ENCODE data around the gene NELL1.

Gene NELL1

DNA sequence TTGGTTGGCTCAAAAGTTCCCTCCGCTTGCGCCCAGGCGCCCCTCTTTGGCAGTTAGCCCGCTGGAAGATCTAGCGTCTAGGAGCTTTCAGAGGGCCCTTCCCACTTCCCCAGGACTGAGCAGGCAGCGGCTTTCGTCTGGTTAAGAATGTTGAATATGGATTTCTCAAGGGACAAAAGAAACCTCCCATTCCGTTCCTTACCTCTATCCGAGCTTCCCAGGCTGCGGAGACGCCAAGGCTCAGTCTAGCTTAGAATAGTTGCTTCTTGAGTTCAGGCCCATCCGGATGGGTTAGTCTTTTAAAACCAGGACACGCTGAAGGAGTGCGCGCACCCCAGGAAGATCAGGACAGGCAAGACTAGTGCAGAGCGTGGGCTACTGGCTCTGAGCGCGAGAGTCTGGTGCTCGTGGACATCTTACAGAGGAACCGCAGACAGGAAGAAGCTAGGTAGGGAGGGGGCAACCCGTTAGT, 1.6 kb downstream of the NELL1 start:
- H3K27me3 ChIP-seq (ENCODE audit: control insufficient read depth, insufficient read depth, low read length), result peaks cover 49% of the 10 kb centered on the region
- no peak overlapping the region for H3K9ac ChIP-seq (ENCODE audit: low read length)
- H3K4me3 ChIP-seq (ENCODE audit: low read length), result no peak overlapping the region
- no peaks in the 10 kb centered on the region for H3K9me3 ChIP-seq (ENCODE audit: control insufficient read depth, low read length)
- H3K4me1 ChIP-seq (ENCODE audit: control insufficient read depth, insufficient read depth, low read length), result no peaks in the 10 kb centered on the region
- H3K36me3 ChIP-seq (ENCODE audit: control insufficient read depth, insufficient read depth, low read length), result no peaks in the 10 kb centered on the region

DNA sequence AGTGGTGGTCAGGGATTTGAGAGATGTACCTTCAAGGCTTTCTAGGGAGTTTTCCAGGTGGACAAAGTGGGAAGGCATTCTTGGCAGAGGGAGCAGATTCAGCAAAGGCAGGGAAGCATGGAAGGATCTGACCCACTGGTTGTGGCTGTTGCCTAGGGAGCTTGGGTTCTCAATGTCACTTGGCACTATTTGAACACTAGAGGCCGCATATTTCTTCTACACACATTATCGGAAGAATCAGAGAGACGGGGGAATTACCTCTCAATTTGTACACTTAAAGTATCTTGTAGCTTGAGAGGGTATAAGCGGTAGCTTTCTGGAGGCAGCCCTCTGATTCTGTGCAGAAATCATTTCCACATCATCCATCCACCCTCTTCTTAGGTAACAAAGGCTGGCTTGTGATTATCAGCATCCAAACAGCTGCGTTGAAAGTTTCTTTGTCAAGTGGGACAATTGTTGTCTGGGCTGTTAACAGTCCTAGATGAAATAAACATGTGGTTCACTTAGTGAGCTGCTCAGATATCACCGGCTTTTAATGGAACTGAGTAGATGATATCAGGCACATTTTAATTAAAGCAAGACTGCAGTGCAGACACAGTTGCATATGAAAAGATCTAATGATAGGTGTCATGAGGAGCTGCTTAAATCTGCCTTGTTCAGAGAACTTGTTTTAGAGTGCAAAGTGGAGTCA, 2.6 kb downstream of the NELL1 start:
- H3K9ac ChIP-seq (ENCODE audit: low read length), result no peak overlapping the region
- no peaks in the 10 kb centered on the region for H3K4me1 ChIP-seq (ENCODE audit: control insufficient read depth, insufficient read depth, low read length)
- H3K27me3 ChIP-seq (ENCODE audit: control insufficient read depth, insufficient read depth, low read length), result peaks cover 49% of the 10 kb centered on the region
- no peak overlapping the region for H3K4me3 ChIP-seq (ENCODE audit: low read length)
- no peaks in the 10 kb centered on the region for H3K9me3 ChIP-seq (ENCODE audit: control insufficient read depth, low read length)
- H3K36me3 ChIP-seq (ENCODE audit: control insufficient read depth, insufficient read depth, low read length), result no peaks in the 10 kb centered on the region

DNA sequence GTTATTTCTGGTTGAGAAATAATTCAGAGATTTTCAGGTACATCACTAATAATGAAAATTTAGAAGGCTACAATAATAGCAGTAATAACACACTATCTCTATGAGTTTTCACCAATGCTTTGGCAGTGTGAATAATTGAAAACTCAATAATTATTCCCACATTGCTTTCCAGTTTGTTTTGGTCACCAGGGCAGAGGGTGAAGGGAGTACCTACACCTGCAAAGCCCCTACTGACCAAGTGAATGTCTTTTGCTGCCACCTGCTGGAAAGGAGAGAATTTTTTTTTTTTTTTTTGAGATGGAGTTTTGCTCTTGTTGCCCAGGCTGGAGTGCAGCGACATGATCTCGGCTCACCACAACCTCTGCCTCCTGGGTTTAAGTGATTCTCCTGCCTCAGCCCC, 3.2 kb downstream of the NELL1 start:
- H3K9ac ChIP-seq (ENCODE audit: low read length), result no peak overlapping the region
- H3K4me3 ChIP-seq (ENCODE audit: low read length), result no peak overlapping the region
- peaks cover 44% of the 10 kb centered on the region for H3K27me3 ChIP-seq (ENCODE audit: control insufficient read depth, insufficient read depth, low read length)
- H3K36me3 ChIP-seq (ENCODE audit: control insufficient read depth, insufficient read depth, low read length), result no peaks in the 10 kb centered on the region
- H3K4me1 ChIP-seq (ENCODE audit: control insufficient read depth, insufficient read depth, low read length), result no peaks in the 10 kb centered on the region
- H3K9me3 ChIP-seq (ENCODE audit: control insufficient read depth, low read length), result no peaks in the 10 kb centered on the region

DNA sequence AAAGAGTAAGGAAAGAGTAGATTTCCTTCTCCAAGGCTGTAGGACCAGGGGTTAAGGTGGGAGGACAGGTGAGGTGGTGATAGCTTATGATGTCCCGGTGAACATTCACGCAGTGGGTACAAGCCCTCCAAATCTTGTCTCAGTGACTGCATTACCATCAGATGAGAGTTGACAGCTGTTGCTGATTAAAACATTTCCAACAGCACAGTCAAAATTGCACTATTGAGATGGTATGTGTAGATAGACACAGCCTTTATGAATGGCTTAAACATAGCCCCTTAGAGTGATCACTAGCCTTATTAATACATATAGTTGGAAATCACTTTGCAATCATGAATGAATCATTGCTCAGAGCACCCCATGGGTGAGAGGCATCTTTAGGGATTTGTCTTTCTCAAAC, 7.3 kb downstream of the NELL1 start:
- Histone ChIP-seq H3K4me3 (ENCODE audit: low read length) (no peak overlapping the region), H3K36me3 (ENCODE audit: control insufficient read depth, insufficient read depth, low read length) (no peaks in the 10 kb centered on the region), H3K9me3 (ENCODE audit: control insufficient read depth, low read length) (no peaks in the 10 kb centered on the region), H3K27me3 (ENCODE audit: control insufficient read depth, insufficient read depth, low read length) (peaks cover 5% of the 10 kb centered on the region), H3K4me1 (ENCODE audit: control insufficient read depth, insufficient read depth, low read length) (no peaks in the 10 kb centered on the region), H3K9ac (ENCODE audit: low read length) (no peak overlapping the region)

DNA sequence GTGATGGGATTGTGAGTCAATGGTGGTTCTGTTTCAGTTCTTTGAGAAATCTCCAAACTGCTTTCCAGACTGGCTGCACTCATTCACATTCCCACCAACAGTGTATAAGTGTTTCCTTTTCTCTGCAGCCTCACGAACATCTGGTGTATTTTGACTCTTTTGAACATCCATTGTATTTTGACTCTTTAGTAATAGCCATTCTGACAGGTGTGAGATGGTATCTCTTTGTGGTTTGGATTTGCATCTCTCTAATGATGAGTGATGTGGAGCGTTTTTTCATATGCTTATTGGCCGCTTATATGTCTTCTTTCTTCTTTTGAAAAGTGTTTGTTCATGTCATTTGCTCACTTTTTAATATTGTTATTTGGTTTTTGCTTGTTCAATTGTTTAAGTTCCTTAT, 19.4 kb downstream of the NELL1 start:
- H3K4me3 ChIP-seq (ENCODE audit: low read length), result no peak overlapping the region
- no peaks in the 10 kb centered on the region for H3K27me3 ChIP-seq (ENCODE audit: control insufficient read depth, insufficient read depth, low read length)
- no peak overlapping the region for H3K9ac ChIP-seq (ENCODE audit: low read length)
- no peaks in the 10 kb centered on the region for H3K9me3 ChIP-seq (ENCODE audit: control insufficient read depth, low read length)
- no peaks in the 10 kb centered on the region for H3K36me3 ChIP-seq (ENCODE audit: control insufficient read depth, insufficient read depth, low read length)
- no peaks in the 10 kb centered on the region for H3K4me1 ChIP-seq (ENCODE audit: control insufficient read depth, insufficient read depth, low read length)

DNA sequence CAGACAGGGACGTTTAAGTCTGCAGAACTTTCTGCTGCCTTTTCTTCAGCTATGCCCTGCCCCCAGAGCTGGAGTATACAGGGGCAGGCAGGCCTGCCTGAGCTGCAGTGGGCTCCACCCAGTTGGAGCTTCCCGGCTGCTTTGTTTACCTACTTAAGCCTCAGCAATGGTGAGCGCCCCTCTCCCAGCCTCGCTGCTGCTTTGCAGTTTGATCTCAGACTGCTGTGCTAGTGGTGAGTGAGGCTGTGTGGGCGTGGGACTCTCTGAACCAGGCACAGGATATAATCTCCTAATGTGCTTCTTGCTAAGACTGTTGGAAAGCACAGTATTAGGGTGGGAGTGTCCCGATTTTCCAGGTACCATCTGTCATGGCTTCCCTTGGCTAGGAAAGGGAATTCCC, 38.5 kb downstream of the NELL1 start:
- Histone ChIP-seq H3K4me1 (ENCODE audit: control insufficient read depth, insufficient read depth, low read length) (no peaks in the 10 kb centered on the region), H3K27me3 (ENCODE audit: control insufficient read depth, insufficient read depth, low read length) (no peaks in the 10 kb centered on the region), H3K4me3 (ENCODE audit: low read length) (no peak overlapping the region), H3K9me3 (ENCODE audit: control insufficient read depth, low read length) (no peaks in the 10 kb centered on the region), H3K36me3 (ENCODE audit: control insufficient read depth, insufficient read depth, low read length) (no peaks in the 10 kb centered on the region), H3K9ac (ENCODE audit: low read length) (no peak overlapping the region)

DNA sequence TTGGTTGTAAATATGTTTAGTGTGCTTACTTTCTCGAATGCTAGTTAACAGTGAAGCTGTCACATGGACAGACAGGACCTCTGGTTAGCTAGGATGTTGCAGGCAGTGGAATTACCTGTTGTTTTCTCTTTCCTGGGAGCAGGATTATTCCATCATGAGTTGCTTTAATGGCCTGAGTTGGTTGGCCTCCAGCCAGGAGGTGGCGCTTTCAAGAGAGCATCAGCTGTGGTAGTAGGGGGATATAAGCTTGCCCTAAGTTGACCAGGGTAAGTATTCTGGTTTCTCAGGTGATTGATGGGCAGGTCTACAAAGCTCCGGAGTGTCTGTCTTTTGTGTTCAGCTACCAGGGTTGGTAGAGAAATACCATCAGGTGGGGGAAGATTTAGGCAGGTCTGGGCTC, 43.5 kb downstream of the NELL1 start:
- Histone ChIP-seq H3K27me3 (ENCODE audit: control insufficient read depth, insufficient read depth, low read length) (no peaks in the 10 kb centered on the region), H3K4me3 (ENCODE audit: low read length) (no peak overlapping the region), H3K9me3 (ENCODE audit: control insufficient read depth, low read length) (no peaks in the 10 kb centered on the region), H3K4me1 (ENCODE audit: control insufficient read depth, insufficient read depth, low read length) (no peaks in the 10 kb centered on the region), H3K9ac (ENCODE audit: low read length) (no peak overlapping the region), H3K36me3 (ENCODE audit: control insufficient read depth, insufficient read depth, low read length) (no peaks in the 10 kb centered on the region)

DNA sequence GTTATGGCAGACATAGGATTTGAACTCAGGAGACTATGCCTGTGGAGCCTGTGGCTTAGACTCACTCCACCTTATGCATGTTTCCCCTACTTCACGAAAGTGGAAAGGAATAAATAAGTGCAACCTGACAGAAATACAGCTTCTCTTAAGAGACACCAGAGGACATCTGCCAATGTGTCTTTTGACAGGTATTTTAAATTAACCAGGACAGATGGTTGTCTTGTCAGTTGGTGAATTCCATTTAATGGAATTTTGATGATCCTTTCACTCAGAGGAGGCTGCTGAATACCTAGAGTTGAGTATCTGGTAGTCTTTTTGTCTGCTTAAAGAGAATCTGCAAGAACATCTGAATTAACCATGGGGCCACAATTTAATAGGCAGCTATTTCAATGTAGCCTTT, 46.1 kb downstream of the NELL1 start:
- no peaks in the 10 kb centered on the region for H3K27me3 ChIP-seq (ENCODE audit: control insufficient read depth, insufficient read depth, low read length)
- H3K9ac ChIP-seq (ENCODE audit: low read length), result no peak overlapping the region
- no peaks in the 10 kb centered on the region for H3K36me3 ChIP-seq (ENCODE audit: control insufficient read depth, insufficient read depth, low read length)
- no peaks in the 10 kb centered on the region for H3K4me1 ChIP-seq (ENCODE audit: control insufficient read depth, insufficient read depth, low read length)
- no peaks in the 10 kb centered on the region for H3K9me3 ChIP-seq (ENCODE audit: control insufficient read depth, low read length)
- no peak overlapping the region for H3K4me3 ChIP-seq (ENCODE audit: low read length)

DNA sequence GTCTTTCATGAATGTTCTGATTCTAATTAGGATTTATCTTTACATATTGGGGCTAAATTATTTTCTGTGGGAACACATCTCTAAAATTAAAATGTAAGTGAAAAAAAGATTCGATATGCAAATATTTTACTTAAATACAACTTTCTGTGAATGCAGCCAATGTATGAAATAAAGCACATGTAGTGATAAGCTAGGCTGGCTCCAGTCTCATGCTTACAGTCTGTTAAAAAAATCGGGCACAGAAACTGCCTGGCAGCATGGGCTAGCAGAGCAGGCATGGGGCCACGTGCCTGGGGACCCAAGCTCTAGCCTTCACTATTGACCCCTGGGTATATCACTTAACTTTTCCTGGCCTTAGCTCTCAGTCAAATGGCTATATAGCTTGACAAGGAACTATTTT, 46.5 kb downstream of the NELL1 start:
- Histone ChIP-seq H3K9me3 (ENCODE audit: control insufficient read depth, low read length) (no peaks in the 10 kb centered on the region), H3K4me3 (ENCODE audit: low read length) (no peak overlapping the region), H3K4me1 (ENCODE audit: control insufficient read depth, insufficient read depth, low read length) (no peaks in the 10 kb centered on the region), H3K27me3 (ENCODE audit: control insufficient read depth, insufficient read depth, low read length) (no peaks in the 10 kb centered on the region), H3K36me3 (ENCODE audit: control insufficient read depth, insufficient read depth, low read length) (no peaks in the 10 kb centered on the region), H3K9ac (ENCODE audit: low read length) (no peak overlapping the region)

DNA sequence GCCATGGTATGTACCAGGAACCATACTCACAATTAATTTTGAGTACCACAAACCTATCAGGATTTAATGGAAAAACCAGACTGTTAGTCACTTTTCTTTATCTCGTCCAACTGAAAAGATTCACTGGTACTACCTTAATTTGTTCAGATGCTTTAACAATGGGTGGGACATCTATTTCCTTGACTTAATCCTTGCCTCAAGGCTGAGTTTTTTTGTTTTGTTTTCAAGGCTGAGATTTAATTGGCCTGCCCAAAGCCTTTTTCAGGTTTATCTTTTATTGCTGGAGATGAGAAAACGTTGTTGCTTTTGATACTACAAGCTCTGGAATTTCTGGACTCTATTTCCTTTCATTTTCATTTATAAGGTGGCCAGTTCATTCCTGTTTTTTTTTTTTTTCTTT, 50.4 kb downstream of the NELL1 start:
- H3K4me3 ChIP-seq (ENCODE audit: low read length), result no peak overlapping the region
- no peaks in the 10 kb centered on the region for H3K36me3 ChIP-seq (ENCODE audit: control insufficient read depth, insufficient read depth, low read length)
- no peaks in the 10 kb centered on the region for H3K27me3 ChIP-seq (ENCODE audit: control insufficient read depth, insufficient read depth, low read length)
- no peak overlapping the region for H3K9ac ChIP-seq (ENCODE audit: low read length)
- no peaks in the 10 kb centered on the region for H3K4me1 ChIP-seq (ENCODE audit: control insufficient read depth, insufficient read depth, low read length)
- H3K9me3 ChIP-seq (ENCODE audit: control insufficient read depth, low read length), result no peaks in the 10 kb centered on the region

DNA sequence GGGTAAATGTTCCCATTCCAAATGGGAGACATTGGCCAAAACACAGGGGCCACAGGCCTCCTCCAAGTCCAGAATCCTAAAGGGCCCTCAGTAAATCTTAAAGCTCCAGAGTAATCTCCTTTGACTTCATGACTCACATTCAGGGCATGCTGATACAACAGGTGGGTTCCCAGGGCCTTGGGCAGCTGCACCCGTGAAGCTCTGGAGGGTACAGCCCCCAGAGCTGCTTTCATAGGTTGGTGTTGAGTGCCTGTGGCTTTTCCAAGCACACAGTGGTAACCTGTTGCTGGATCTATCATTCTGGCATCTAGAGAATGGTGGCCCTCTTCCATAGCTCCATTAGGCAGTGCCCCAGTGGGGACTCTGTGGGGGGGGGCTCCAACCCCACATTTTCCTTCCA, 54.0 kb downstream of the NELL1 start:
- no peaks in the 10 kb centered on the region for H3K36me3 ChIP-seq (ENCODE audit: control insufficient read depth, insufficient read depth, low read length)
- H3K9ac ChIP-seq (ENCODE audit: low read length), result no peak overlapping the region
- no peaks in the 10 kb centered on the region for H3K27me3 ChIP-seq (ENCODE audit: control insufficient read depth, insufficient read depth, low read length)
- H3K4me3 ChIP-seq (ENCODE audit: low read length), result no peak overlapping the region
- no peaks in the 10 kb centered on the region for H3K4me1 ChIP-seq (ENCODE audit: control insufficient read depth, insufficient read depth, low read length)
- H3K9me3 ChIP-seq (ENCODE audit: control insufficient read depth, low read length), result no peaks in the 10 kb centered on the region

DNA sequence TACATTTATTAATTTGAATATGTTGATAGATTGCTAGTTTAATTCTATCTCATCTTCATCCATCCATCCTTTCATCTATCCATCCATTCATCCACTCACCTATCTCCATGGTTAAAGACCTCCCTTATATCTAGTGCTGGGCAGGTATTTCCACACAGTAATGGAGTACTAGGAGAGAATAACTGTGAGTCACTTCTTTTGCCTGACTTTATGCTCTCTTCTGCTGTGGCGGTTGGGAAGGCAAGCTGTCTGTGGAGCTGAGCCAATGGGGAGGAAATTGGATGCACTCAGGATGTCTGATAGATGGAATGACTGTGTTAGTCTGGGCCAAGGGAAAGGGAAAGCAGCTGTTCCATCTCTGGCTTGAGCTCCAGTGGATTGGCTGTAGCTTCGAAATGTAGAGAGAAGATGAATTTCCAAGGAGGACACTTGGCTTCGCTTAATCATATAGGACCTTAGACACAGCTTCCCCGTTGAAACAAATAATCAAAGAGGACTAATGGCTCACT, 60.3 kb downstream of the NELL1 start:
- H3K4me3 ChIP-seq (ENCODE audit: low read length), result no peak overlapping the region

More for the DNA sequence above, 60.3 kb downstream of the NELL1 start:
- no peaks in the 10 kb centered on the region for H3K9me3 ChIP-seq (ENCODE audit: control insufficient read depth, low read length)
- H3K9ac ChIP-seq (ENCODE audit: low read length), result no peak overlapping the region
- no peaks in the 10 kb centered on the region for H3K27me3 ChIP-seq (ENCODE audit: control insufficient read depth, insufficient read depth, low read length)
- H3K36me3 ChIP-seq (ENCODE audit: control insufficient read depth, insufficient read depth, low read length), result no peaks in the 10 kb centered on the region
- no peaks in the 10 kb centered on the region for H3K4me1 ChIP-seq (ENCODE audit: control insufficient read depth, insufficient read depth, low read length)
